AG09319 (cell line): ENCODE results near the gene PP2D1.
"Not testable (repeated sequence)": the region's sequence is repeated elsewhere in the genome, so short reads cannot be mapped to it uniquely, and the experiment has no call there.

Experiments used
- DNase-seq: peaks from one replicate; pipeline ENCODE4 v3.0.0-alpha.2; 2010; ENCODE audit warnings: low read depth; ENCODE audit errors: extremely low read depth
- TF ChIP-seq, protein P1 (sequence below): IDR thresholded peaks from 2 replicates; pipeline ENCODE4 v1.5.1; 2011; ENCODE audit warnings: low read depth, mild to moderate bottlenecking, inconsistent platforms, low read length, moderate library complexity

Gene PP2D1

DNA sequence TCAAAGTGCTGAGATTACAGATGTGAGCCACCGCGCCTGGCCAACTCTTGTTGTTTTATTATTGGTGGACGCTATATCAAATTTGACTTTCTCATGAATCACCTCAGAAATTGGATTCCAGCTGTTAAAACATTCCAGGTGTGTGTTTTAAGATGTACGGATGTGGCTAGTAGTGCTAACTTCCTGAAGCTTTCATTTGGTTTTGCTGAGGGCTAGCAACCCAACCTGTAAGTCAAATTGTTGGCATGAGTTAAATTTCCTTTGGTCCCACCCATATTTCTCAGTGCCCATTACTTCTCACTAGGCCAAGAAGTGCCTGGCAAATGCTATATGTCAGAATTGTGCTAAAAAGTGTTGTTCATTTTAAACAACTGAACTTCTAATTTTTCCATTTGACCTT lies 15.1 kb upstream of the PP2D1 start:
- DNase-seq: no peak
- TF ChIP-seq, protein P1, sequence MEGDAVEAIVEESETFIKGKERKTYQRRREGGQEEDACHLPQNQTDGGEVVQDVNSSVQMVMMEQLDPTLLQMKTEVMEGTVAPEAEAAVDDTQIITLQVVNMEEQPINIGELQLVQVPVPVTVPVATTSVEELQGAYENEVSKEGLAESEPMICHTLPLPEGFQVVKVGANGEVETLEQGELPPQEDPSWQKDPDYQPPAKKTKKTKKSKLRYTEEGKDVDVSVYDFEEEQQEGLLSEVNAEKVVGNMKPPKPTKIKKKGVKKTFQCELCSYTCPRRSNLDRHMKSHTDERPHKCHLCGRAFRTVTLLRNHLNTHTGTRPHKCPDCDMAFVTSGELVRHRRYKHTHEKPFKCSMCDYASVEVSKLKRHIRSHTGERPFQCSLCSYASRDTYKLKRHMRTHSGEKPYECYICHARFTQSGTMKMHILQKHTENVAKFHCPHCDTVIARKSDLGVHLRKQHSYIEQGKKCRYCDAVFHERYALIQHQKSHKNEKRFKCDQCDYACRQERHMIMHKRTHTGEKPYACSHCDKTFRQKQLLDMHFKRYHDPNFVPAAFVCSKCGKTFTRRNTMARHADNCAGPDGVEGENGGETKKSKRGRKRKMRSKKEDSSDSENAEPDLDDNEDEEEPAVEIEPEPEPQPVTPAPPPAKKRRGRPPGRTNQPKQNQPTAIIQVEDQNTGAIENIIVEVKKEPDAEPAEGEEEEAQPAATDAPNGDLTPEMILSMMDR: no peak

DNA sequence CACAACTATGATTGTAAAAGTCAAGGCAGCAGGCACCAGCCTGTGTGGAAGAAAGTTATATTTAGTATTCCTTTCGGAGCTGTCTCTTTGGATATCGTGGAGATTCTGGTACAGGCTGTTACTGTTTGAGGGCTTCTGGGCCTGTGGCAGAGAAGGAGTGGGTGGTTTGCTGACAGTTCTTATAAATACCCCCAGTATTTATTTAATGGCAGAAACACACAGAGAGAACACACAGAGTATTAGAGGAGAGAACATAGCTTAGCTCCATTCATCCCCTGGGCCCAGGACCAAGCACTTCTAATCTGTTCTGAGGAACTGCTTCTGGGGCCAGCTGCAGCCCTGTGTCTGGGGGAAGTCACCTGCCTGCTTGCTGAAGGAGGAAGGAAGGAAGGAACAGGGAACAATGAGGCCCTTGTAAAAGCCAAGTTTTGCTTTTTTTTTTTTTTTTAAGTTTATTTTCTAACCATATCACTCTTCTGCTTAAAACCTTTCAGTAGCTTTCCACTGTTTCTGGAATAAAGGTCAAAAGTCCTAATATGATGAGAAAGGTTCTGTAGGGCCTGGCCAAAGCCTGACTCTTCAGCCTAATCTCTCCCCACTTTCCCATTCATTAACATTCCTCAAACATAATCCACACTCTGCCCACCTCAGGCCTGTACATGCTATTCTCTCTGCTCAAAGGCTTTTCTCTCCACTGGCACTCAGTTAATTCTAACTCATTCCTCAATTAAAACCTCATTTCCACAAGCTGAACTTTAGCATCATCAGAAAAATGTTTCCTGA lies 11.8 kb upstream of the PP2D1 start:
- TF ChIP-seq, protein P1: no peak
- DNase-seq: no peak

DNA sequence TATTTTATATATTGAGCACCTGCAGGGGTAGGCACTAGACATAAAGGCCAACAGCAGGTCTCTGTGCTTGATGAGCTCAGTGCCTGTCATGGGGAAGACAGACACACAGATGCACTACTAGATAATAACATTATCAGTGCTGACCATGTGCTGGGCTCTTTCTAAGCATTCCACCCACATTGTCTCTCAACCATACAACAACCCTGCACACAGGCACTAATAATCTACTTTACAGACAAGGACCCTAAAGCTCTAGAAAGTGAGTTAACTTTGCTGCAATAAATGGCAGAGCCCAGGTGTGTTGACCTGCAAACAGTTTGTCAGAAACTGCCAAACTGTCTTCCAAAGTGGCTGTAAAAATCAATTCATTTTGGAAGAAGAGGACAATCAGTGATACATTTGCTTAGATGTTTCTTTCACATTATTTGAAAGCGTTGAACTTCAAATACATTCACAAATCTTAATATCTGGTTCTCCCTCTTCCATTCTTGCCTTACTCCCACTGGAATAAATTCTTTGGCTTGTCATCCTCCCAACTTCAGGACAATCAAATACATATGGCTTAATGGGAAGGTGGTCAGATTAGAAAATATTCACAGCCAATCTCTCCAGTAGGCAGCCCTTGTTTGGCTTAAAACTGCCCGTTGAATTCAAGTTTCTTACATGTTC lies 11.0 kb upstream of the PP2D1 start:
- no peak for DNase-seq
- TF ChIP-seq, protein P1: no peak

DNA sequence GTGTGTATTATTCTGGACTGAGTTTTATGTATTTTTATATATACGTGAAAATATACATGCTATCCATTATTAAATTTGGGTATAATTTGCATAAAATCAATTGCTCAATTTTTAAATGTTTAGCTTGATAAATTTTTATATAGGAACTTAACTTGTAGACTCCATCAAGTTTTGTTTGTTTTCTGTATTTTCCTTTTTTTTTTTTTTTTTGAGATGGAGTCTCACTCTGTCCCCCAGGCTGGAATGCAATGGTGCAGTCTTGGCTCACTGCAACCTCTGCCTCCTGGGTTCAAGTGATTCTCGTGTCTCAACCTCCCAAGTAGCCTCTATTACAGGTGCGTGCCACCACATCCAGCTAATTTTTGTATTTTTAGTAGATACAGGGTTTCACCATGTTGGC lies 4.0 kb upstream of the PP2D1 start:
- DNase-seq: not testable (repeated sequence)

DNA sequence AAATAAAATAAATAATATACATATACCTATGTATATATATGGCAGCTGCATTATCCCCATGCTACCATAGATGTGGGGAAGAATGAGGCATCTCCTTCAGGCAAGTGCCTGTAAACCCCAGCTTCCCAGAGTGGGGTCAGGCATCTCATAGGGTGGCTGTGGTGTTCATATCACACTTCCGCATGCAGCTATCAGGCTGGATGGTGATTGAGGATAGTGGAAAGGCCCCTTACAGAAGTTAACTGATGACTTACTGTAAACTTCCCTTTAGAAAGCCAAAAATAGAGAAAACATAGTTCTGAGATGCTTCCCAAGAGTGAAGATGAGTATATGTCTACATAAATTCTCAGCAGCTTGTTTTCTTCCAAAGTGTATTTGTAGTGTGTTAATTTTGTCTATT lies 3.5 kb upstream of the PP2D1 start:
- TF ChIP-seq, protein P1: no peak
- DNase-seq: no peak

DNA sequence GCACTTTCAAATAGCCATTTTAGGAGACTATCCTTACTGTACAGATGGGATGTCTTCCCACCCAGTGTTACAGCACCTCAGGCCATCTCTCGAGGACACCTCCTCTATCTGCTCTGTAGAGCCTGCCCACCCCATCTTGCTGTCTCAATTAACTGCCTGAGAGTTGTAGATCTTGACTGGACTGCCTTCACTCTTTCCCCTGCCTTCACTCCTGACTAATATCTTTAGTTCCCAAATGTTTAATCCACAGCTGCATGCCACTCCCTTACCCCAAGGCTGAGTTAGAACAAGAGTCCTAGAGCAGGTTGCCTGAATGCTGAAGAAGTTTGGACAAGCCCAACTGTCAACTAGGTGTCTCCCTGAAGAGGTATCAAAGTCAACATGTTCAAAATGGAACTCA lies 1.3 kb upstream of the PP2D1 start:
- TF ChIP-seq, protein P1: no peak
- DNase-seq: no peak

DNA sequence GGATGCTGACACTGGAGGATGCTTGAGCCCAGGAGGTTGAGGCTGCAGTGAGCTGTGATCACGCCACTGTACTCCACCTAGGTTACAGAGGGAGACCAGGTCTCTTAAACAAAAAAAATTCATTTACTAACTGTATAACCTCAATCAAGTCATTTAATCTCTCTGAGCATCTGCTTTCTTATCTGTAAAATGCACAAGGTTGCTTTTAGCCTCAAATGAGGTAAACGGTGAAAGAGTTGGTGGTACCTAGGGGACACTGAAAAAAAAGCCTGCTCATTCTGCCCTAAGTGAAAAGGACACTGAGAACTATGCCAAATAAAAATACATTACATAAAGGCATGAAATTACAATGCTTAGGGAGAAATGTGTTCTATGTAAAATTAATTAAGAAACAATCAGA lies 3.4 kb downstream of the PP2D1 start:
- DNase-seq: no peak
- TF ChIP-seq, protein P1: no peak
